RPMI8226 (cell line): ENCODE results near the gene MN1.

Experiments
- DNase-seq: peaks from one replicate; pipeline ENCODE4 v3.0.0-alpha.2; 2015

MN1 gene

GRCh38 chr22:27779643-27780042, 21.9 kb downstream of the MN1 start:
- no peak for DNase-seq

DNA sequence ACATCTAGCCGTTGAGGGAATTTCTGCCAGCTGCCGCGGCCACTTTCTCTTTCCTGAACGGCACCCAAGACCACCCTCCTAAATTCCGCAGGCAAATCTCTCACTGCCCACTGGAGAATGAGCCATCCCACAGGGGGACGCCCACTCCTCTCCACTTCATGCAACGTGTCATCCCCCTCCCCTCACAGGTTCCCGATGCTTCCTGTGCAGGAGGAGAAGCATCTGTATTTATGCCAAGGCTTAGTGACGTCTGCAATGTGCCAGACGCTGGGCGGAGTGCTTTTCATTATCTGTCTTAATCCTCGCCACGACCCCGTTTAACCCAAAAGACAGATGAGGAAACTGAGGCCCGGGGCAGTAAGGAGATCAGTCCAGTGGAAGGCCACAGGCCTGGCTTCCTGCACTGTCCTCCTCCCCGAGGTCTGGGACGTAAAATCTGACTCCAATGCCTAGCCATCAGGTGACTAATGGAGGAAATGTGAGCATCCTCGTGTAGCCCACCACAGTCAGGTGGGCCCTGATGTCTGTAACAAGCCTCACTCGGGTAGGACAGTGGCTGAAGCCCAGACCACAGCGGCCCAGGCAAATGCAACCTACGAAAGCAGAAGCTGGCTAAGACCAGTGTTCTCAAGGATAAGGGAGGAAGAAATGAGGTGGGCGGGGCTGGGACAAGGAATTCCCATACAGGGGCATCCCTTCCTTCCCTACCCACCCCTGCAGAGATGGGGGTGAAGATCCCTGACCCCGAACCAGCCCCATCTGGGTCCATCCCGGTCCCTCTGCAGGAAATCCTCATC, 23.1 kb downstream of the MN1 start:
- DNase-seq = no peak

DNA sequence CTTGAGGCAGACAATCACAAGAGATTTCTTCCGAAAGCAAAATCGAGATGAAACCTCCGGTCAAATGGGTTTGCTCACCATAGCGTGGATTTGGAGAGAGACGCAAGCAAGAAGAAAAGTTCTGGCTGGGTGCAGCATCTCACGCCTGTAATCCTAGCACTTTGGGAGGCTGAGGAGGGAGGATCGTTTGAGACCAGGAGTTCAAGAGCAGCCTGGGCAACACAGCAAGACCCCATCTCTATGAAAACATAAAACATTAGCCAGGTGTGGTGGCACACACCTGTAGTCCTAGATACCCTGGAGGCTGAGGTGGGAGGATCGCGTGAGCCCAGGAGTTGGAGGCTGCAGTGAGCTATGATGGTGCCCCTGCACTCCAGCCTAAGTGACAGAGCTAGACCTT, 24.4 kb downstream of the MN1 start:
- no peak for DNase-seq

GRCh38 chr22:27776650-27776958, 25.0 kb downstream of the MN1 start:
- no peak for DNase-seq

GRCh38 chr22:27775758-27776649, 25.6 kb downstream of the MN1 start:
- DNase-seq = no peak

DNA sequence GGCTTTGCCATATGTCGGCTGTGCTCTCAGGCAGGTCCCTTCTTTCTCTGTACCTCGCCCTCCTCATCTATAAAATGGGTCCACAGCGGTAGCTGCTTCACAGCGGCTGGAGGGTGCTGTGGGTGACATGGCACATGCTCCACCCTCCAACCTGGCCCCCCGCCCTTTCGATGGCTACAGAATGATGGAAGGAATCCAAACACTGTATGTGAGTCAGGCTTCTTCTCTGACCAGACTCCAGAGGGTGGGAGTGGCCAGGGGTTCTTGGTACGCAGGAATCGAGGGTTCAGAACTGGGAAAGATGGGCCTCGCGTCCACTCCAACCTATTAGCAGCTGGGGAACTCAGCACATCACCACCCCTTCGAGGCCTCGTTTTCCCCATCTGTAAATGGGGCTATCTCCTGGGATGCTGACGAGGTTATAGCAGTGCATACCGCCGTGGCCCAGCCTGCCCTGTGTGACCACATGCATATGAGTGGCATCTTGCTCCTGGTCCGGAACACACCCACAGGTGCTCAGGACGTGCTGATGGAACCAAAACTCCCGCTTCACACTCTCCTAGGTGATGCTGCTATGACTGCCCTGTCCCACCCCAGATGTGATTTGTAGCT, 26.4 kb downstream of the MN1 start:
- DNase-seq = no peak

DNA sequence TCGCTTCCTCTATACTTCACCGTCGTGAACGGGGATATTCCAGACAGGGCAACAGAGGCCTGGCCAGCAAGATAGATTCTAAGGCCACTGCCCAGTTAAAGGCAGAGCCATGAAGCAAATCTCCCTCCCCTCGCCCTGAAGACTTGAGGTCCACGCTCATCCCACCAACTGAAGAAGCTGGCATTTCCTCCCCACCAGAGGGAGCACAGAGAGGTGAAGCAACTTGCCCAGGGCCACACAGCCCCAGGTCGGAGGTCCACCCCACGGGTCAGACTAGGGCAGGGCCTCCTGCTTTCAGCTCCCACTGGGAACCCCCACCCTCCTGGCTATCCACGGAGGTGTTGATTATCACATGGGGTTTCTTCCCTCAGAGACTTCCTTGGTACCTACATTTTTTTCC, 27.4 kb downstream of the MN1 start:
- no peak for DNase-seq

DNA sequence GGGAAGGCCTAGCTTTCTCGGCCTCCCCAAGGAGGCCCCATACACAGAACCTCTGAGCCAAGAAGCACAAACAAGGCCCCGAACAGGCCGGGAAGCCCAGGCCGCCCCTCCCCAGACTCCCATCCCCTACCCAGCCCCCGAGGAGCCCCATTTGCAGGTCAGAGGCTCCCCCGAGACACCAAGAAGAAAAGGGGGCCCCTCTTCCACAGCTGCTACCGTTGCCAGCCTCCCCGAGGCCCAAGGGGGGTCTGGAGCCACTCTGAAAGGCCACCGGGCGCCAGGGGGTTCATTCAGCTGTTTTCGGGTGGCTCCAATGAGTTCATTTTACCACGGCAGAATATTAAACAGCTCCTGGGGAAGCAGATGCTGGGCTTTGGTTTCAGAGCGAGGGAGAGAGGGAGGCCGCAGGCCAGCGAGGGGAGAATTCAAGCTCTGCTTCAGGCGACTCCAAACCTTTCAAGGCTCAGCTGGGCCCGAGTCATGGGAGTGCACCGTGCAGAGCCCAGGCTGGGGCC, 28.5 kb downstream of the MN1 start:
- DNase-seq = no peak

- DNase-seq = no peak
Measured at GRCh38 chr22:27772081-27772983, 29.2 kb downstream of the MN1 start.

DNA sequence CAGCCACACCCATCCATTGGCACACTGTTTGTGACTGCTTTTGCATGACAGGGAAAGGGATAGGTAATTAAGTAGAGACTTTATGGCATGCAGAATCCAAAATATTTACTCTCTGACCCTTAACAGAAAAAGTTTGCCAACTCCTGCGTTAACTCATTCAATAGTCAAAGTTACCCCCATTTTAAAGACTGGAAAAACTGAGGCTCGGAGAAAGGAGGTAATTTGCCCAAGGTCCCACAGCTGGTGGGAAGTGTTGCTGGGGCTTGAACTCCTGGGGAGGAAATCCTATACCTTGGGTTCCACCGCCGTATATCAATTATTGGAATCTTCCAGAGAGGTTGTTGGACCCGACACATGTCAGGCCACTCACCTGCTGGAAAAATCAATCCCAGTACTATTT, 29.9 kb downstream of the MN1 start:
- no peak for DNase-seq

DNA sequence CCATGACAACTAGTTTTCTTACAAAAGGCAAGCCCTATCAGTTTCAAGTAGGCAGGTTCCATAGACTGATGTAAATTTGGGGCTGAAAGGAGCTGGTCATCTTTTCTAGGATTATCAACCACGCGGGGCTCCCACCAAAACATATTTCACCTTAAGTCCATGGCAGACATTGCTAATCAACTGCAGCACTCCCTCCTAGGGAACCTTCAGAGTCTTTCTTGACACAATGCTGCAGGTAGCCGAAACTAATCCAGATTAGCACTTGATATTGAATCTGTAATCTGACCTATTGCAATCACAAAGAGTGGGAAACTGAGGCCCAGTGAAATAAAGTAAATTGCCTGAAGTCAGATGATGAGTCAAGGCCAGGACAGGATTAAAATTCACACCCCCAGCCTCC, 32.5 kb downstream of the MN1 start:
- no peak for DNase-seq

GRCh38 chr22:27768027-27768653, 33.4 kb downstream of the MN1 start:
- DNase-seq = no peak

- DNase-seq = no peak
Measured at GRCh38 chr22:27766679-27767078, 34.9 kb downstream of the MN1 start.

- DNase-seq = no peak
Measured at GRCh38 chr22:27765706-27766291, 35.8 kb downstream of the MN1 start.

GRCh38 chr22:27764722-27765236, 36.8 kb downstream of the MN1 start:
- no peak for DNase-seq

DNA sequence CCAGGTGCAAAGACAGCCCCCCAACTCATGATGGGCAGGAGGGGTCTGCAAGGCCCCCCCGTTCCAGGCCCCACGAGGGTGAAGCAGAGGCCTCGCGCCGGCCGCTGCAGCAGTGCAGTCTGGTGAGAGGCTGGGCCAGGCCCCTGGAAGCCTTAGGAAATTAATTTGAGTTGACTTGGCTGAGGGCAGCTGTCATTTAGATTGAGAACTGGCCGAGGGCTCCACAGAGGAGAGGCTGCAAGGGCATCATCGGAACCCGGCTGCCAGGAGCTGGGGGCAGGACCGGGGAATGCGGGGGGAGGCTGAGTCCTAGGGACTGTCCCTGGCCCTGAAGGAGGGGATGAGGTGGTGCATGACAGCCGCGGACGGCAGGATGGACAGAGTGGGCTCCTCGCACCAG, 39.9 kb downstream of the MN1 start:
- no peak for DNase-seq

DNA sequence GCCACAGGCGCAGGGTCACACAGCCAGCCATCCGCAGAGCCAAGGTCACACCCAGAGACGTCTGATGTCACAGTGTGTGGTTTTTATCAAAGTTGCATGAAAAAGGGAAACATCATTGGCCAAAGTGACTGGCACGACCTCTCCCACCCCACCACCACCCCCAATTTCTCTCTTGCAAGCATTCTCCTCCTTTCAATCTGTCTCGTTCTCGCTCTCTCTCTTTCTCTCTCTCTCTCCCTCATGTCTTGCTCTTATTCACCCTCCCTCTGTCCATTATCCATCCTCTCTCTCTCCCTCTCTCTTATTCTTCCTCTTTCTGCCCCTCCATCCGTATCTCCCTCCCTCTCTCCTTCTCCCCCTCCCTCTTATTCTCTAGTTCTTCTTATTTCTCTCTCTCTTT, 40.6 kb downstream of the MN1 start:
- no peak for DNase-seq

GRCh38 chr22:27760474-27760873, 41.1 kb downstream of the MN1 start:
- no peak for DNase-seq

DNA sequence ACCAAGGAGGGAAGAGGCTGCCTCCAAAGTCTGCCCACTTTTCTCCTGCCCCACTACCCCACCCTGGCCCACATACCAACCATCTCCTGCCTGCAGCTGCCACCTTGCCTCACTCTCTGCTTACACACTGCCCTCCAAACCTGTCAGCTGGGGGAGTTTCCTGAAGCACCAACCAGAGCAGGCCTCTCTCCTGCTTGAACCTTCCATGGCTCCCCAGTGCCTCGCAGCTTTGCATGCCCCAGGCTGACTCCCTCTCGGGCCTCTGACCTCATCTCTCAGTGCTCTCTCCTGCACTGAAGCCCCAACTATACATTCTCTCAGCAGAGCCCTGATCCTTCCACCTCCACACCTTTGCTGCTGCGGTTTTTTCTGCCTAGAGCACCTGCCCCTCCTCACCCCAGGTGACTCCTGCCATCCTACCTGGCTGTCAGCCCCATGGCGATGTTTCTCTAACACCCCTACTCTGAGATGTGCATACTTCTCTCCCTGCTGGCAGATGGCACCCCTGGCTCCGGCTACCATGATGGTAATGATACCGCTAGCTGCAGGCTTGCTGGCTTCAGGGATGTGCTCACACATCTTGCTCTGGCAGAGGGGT, 43.5 kb downstream of the MN1 start:
- DNase-seq = no peak

- DNase-seq = no peak
Measured at GRCh38 chr22:27756212-27756660, 45.3 kb downstream of the MN1 start.
